Measurements from ENCODE around the gene PRMT7. TPM values are rescaled to one million over a fixed set of nuclear protein-coding genes. Genes with fewer than 3 reads are reported as not detected.
A peak's percentile ranks its signal among the peaks of the same experiment; 100 is the strongest.

The PRMT7 gene
- total and polyA plus RNA-seq, 7 experiments from 2014 or later, result 42.5 to 95.1 (median 72.6) TPM

DNA sequence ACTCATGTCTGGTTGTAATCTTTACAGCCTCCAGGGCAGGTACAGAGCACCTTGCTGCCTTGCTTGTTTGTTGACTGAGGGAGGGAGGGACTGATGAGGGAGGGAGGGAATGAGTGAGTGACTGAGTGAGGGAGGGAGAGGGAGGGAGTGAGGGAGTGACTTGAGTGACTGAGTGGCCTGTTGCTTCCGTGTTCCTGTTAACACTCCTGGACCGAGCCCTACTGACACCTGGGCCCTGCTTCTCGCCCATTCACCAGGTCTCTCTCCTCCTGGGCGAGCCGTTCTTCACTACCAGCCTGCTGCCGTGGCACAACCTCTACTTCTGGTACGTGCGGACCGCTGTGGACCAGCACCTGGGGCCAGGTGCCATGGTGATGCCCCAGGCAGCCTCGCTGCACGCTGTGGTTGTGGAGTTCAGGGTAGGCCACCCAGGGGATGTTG is 41.2 kb downstream of the PRMT7 start:
- intact Hi-C loops (cut with micrococcal nuclease), result no loop called here
- peaks cover 16 to 70% (median 34%) of the 10 kb centered on the region in 5 donors for H3K36me3 Mint-ChIP-seq
- ChIA-PET CTCF (no interaction called here), POLR2A (no interaction called here)
- no peaks in the 10 kb centered on the region for H3K9me3 Mint-ChIP-seq
- Histone ChIP-seq H3K36me3 (ENCODE audit: control insufficient read depth in 2 of 3, insufficient read depth in 3 of 3, low read length in 3 of 3) (peaks cover 0 to 82% (median 22%) of the 10 kb centered on the region in 3 experiments), H3K9me3 (ENCODE audit: control insufficient read depth in 2 of 3, low read length in 3 of 3) (no peaks in the 10 kb centered on the region), H3K4me1 (ENCODE audit: control insufficient read depth in 2 of 2, insufficient read depth in 2 of 2, low read length in 2 of 2) (peaks cover 16 to 23% of the 10 kb centered on the region in 2 donors), H3K27me3 (ENCODE audit: control insufficient read depth in 2 of 2, insufficient read depth in 2 of 2, low read length in 2 of 2) (no peaks in the 10 kb centered on the region), H3K27ac (ENCODE audit: low read depth, low read length) (no peak overlapping the region), H3K4me3 (ENCODE audit: low read length) (no peak overlapping the region)
- ATAC-seq (no peak), DNase-seq (no peak)
- no peak overlapping the region for H3K27ac Mint-ChIP-seq
- H3K27me3 Mint-ChIP-seq, result no peaks in the 10 kb centered on the region
- H3K4me1 Mint-ChIP-seq, result peaks cover 23 to 40% (median 27%) of the 10 kb centered on the region in 7 donors
- H3K4me3 Mint-ChIP-seq, result no peak overlapping the region

DNA sequence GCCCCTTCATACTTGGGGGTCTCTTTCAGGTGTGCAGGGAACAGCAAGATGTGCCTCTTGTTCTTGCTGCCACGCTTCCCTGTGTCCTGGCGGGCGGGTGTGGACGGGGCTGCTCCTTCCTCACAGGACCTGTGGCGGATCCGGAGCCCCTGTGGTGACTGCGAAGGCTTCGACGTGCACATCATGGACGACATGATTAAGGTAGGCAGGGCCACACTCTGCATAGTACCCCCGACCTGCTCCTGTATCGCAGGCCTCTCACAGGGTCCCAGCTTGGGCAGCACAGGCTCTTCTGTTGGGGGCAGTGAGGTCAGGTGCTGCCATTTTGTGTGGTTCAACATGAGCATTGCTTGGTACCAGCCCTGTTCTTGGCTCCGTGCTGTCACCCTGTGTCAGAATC is 42.5 kb downstream of the PRMT7 start:
- ChIA-PET CTCF (interaction anchor here (1.3 kb wide), 1 partner anchor 92 kb away, joined by 4 read pairs; no protein-coding TSS in a partner anchor), POLR2A (no interaction called here)
- DNase-seq (no peak), ATAC-seq (no peak)
- no peaks in the 10 kb centered on the region for H3K9me3 ChIP-seq (ENCODE audit: control insufficient read depth in 2 of 3, low read length in 3 of 3)
- Mint-ChIP-seq H3K27ac (no peak overlapping the region), H3K36me3 (peaks cover 12 to 67% (median 22%) of the 10 kb centered on the region in 5 donors), H3K9me3 (no peaks in the 10 kb centered on the region), H3K4me3 (no peak overlapping the region), H3K4me1 (peaks cover 28 to 43% (median 38%) of the 10 kb centered on the region in 7 donors), H3K27me3 (no peaks in the 10 kb centered on the region)
- H3K4me3 ChIP-seq (ENCODE audit: low read length), result no peak overlapping the region
- intact Hi-C loops (cut with micrococcal nuclease), result no loop called here
- H3K4me1 ChIP-seq (ENCODE audit: control insufficient read depth in 2 of 2, insufficient read depth in 2 of 2, low read length in 2 of 2), result peaks cover 25 to 34% of the 10 kb centered on the region in 2 donors
- H3K27me3 ChIP-seq (ENCODE audit: control insufficient read depth in 2 of 2, insufficient read depth in 2 of 2, low read length in 2 of 2), result no peaks in the 10 kb centered on the region
- no peak overlapping the region for H3K27ac ChIP-seq (ENCODE audit: low read depth, low read length)
- peaks cover 0 to 81% (median 19%) of the 10 kb centered on the region in 3 experiments for H3K36me3 ChIP-seq (ENCODE audit: control insufficient read depth in 2 of 3, insufficient read depth in 3 of 3, low read length in 3 of 3)

DNA sequence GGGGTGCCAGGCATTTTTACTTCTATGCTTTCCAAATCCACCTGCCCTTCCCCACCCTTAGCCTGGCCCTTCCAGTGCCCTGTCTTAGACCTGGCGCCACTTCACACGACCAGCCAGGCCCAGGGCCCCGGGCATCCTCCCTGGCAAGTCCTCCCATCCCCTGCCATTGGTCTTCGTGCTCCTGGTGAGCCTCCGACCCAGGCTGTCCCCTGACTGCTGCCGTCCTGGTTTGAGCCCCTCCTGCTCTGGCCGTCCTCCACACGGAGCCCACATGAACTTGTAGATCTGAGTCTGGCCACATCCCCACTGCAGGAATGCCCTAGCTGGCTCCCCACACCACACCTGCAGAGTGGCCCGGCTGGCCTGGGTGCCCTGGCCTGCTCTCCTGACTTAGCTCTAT is 44.0 kb downstream of the PRMT7 start:
- intact Hi-C loops (cut with micrococcal nuclease), result loop anchor here in 1 of 2 donors (5.0 kb wide), 1 partner anchor 62 kb away; no protein-coding TSS in a partner anchor
- peak overlapping the region in 2 of 10 donors; percentile 63 to 85 for H3K4me3 Mint-ChIP-seq
- no peaks in the 10 kb centered on the region for H3K9me3 Mint-ChIP-seq
- peaks cover 4 to 58% (median 14%) of the 10 kb centered on the region in 5 donors for H3K36me3 Mint-ChIP-seq
- H3K4me1 ChIP-seq (ENCODE audit: control insufficient read depth in 2 of 2, insufficient read depth in 2 of 2, low read length in 2 of 2), result peaks cover 25 to 34% of the 10 kb centered on the region in 2 donors
- H3K9me3 ChIP-seq (ENCODE audit: control insufficient read depth in 2 of 3, low read length in 3 of 3), result no peaks in the 10 kb centered on the region
- H3K36me3 ChIP-seq (ENCODE audit: control insufficient read depth in 2 of 3, insufficient read depth in 3 of 3, low read length in 3 of 3), result peaks cover 0 to 74% (median 19%) of the 10 kb centered on the region in 3 experiments
- H3K27ac ChIP-seq (ENCODE audit: low read depth, low read length), result no peak overlapping the region
- H3K27me3 ChIP-seq (ENCODE audit: control insufficient read depth in 2 of 2, insufficient read depth in 2 of 2, low read length in 2 of 2), result no peaks in the 10 kb centered on the region
- H3K27me3 Mint-ChIP-seq, result no peaks in the 10 kb centered on the region
- peaks cover 23 to 44% (median 38%) of the 10 kb centered on the region in 7 donors for H3K4me1 Mint-ChIP-seq
- peak overlapping the region in 3 of 9 donors; percentile 10 to 31 (median 25) for H3K27ac Mint-ChIP-seq
- CTCF ChIA-PET, result interaction anchor here (1.6 kb wide), 1 partner anchor 26 kb away, joined by 3 read pairs; no protein-coding TSS in a partner anchor
- POLR2A ChIA-PET, result no interaction called here
- DNase-seq (no peak), ATAC-seq (no peak)
- H3K4me3 ChIP-seq (ENCODE audit: low read length), result no peak overlapping the region

DNA sequence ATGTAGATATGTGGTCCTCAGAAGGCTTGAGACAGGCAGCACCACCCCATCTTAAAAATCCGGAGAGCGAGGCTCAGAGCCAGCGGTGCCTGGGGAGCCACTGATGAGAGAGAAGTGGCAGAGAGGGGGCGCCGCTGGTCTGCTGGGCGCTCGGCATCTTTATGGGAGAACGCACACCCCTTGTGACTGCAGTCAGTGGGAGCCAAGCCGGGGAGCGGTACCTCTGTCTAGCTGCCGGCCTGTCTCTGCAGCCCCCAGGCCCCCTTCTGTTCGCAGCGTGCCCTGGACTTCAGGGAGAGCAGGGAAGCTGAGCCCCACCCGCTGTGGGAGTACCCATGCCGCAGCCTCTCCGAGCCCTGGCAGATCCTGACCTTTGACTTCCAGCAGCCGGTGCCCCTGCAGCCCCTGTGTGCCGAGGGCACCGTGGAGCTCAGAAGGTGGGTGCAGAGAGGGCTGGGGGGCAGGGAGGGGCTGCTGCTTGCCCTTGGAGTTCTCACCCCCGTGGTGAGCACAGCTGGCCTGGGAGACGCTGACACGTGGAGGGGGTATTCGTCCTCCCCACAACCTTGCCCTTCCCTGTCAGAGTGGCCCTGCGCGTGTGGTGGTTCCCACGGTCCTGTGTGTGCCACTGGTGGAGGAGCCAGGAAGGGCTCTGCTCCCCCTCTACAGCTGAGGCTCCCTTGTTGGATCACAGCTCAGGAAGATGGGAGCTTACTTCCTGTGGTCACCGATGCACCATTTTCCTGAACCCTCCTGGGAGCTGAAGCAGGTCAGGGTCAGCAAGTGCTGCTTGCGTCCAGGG is 44.8 kb downstream of the PRMT7 start:
- Histone ChIP-seq H3K9me3 (ENCODE audit: control insufficient read depth in 2 of 3, low read length in 3 of 3) (no peaks in the 10 kb centered on the region), H3K36me3 (ENCODE audit: control insufficient read depth in 2 of 3, insufficient read depth in 3 of 3, low read length in 3 of 3) (peaks cover 0 to 68% (median 15%) of the 10 kb centered on the region in 3 experiments), H3K4me3 (ENCODE audit: low read length) (peak overlapping the region; percentile 54), H3K27me3 (ENCODE audit: control insufficient read depth in 2 of 2, insufficient read depth in 2 of 2, low read length in 2 of 2) (no peaks in the 10 kb centered on the region), H3K27ac (ENCODE audit: low read depth, low read length) (no peak overlapping the region), H3K4me1 (ENCODE audit: control insufficient read depth in 2 of 2, insufficient read depth in 2 of 2, low read length in 2 of 2) (peaks cover 25 to 34% of the 10 kb centered on the region in 2 donors)
- intact Hi-C loops (cut with micrococcal nuclease), result loop anchor here in 1 of 2 donors (1.0 to 5.0 kb wide), 2 partner anchors 12 to 62 kb away; no protein-coding TSS in a partner anchor
- Mint-ChIP-seq H3K27me3 (no peaks in the 10 kb centered on the region), H3K36me3 (peaks cover 2 to 59% (median 16%) of the 10 kb centered on the region in 5 donors), H3K4me3 (peak overlapping the region in 9 of 10 donors; percentile 21 to 87 (median 73)), H3K9me3 (no peaks in the 10 kb centered on the region), H3K4me1 (peaks cover 23 to 49% (median 42%) of the 10 kb centered on the region in 7 donors), H3K27ac (peak overlapping the region in 1 of 9 donors; percentile 59)
- no peak for ATAC-seq
- ChIA-PET CTCF (interaction anchor here (0.6 to 1.6 kb wide), 7 partner anchors 27 to 1338 kb away, joined by 3 to 5 read pairs (median 3); no protein-coding TSS in a partner anchor), POLR2A (interaction anchor here (0.5 to 2.1 kb wide), 7 partner anchors 11 to 272 kb away, joined by 3 to 6 read pairs (median 4); partner anchors contain the start of gene SLC7A6)
- DNase-seq, result peak in 1 of 9 donors; percentile 22

DNA sequence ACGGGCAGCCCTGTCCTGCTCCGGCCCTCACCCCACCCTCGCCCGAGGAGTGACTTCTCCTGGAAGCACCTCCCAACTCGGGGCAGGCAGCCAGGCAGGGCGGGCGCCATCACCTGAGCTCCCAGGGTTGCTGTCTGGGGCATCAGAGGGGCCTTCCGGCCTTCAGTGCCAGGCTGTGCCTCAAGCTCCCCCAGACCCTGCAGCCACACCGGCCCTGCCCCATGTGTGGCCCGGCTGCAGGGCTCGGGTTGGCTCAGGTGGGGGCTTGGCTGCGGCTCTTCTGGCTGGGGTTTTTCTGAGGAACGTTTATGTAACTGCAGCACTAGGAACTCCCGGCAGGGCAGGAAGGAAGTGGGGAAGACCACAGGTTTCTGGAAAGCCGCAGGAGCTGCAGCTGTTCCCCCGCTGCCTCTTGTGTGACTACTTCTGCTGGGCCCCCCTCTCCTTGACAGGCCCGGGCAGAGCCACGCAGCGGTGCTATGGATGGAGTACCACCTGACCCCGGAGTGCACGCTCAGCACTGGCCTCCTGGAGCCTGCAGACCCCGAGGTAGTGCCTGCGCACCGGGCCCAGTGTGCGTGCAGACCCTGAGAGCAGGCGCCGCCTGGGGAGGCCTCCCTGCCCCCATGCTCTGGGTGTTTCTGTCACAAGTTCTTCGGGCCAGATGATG is 45.6 kb downstream of the PRMT7 start:
- peaks cover 25 to 34% of the 10 kb centered on the region in 2 donors for H3K4me1 ChIP-seq (ENCODE audit: control insufficient read depth in 2 of 2, insufficient read depth in 2 of 2, low read length in 2 of 2)
- no peaks in the 10 kb centered on the region for H3K27me3 Mint-ChIP-seq
- peak overlapping the region in 7 of 9 donors; percentile 28 to 84 (median 59) for H3K27ac Mint-ChIP-seq
- no peak overlapping the region for H3K27ac ChIP-seq (ENCODE audit: low read depth, low read length)
- DNase-seq (peak; percentile 31 to 76 (median 74)), ATAC-seq (peak; percentile 87)
- POLR2A ChIA-PET, result interaction anchor here (0.5 to 2.1 kb wide), 9 partner anchors 11 to 1551 kb away, joined by 3 to 6 read pairs (median 4); partner anchors contain the start of gene SLC7A6
- peaks cover 21 to 49% (median 42%) of the 10 kb centered on the region in 7 donors for H3K4me1 Mint-ChIP-seq
- intact Hi-C loops (cut with micrococcal nuclease), result loop anchor here in 1 of 2 donors (1.0 to 5.0 kb wide), 2 partner anchors 11 to 61 kb away; no protein-coding TSS in a partner anchor
- H3K36me3 Mint-ChIP-seq, result peaks cover 0 to 56% (median 14%) of the 10 kb centered on the region in 5 donors
- no peaks in the 10 kb centered on the region for H3K9me3 ChIP-seq (ENCODE audit: control insufficient read depth in 2 of 3, low read length in 3 of 3)
- CTCF ChIA-PET, result interaction anchor here (0.6 to 1.6 kb wide), 6 partner anchors 27 to 1338 kb away, joined by 3 to 5 read pairs (median 3); no protein-coding TSS in a partner anchor
- H3K4me3 ChIP-seq (ENCODE audit: low read length), result peak overlapping the region; percentile 54
- H3K4me3 Mint-ChIP-seq, result peak overlapping the region; percentile 73 to 87 (median 82)
- peaks cover 0 to 62% (median 11%) of the 10 kb centered on the region in 3 experiments for H3K36me3 ChIP-seq (ENCODE audit: control insufficient read depth in 2 of 3, insufficient read depth in 3 of 3, low read length in 3 of 3)
- H3K27me3 ChIP-seq (ENCODE audit: control insufficient read depth in 2 of 2, insufficient read depth in 2 of 2, low read length in 2 of 2), result no peaks in the 10 kb centered on the region
- no peaks in the 10 kb centered on the region for H3K9me3 Mint-ChIP-seq

DNA sequence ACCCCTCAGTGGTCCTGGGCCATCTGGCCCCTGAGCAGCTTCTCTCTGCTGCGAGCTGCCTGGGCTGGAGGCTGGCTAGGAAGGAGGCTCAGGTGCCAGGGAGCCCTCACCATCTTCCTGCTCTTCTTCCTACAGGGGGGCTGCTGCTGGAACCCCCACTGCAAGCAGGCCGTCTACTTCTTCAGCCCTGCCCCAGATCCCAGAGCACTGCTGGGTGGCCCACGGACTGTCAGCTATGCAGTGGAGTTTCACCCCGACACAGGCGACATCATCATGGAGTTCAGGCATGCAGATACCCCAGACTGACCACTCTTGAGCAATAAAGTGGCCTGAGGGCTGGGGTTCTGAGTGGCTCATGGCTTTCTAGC is 46.1 kb downstream of the PRMT7 start:
- H3K27ac Mint-ChIP-seq, result no peak overlapping the region
- ChIA-PET POLR2A (interaction anchor here (0.6 to 2.1 kb wide), 3 partner anchors 12 to 1551 kb away, joined by 3 to 6 read pairs (median 4); no protein-coding TSS in a partner anchor), CTCF (interaction anchor here (1.0 to 1.5 kb wide), 2 partner anchors 28 to 29 kb away, joined by 3 to 5 read pairs; no protein-coding TSS in a partner anchor)
- H3K4me3 Mint-ChIP-seq, result peak overlapping the region; percentile 73 to 87 (median 82)
- H3K4me3 ChIP-seq (ENCODE audit: low read length), result peak overlapping the region; percentile 54
- H3K4me1 ChIP-seq (ENCODE audit: control insufficient read depth in 2 of 2, insufficient read depth in 2 of 2, low read length in 2 of 2), result peaks cover 25 to 34% of the 10 kb centered on the region in 2 donors
- H3K4me1 Mint-ChIP-seq, result peaks cover 19 to 49% (median 41%) of the 10 kb centered on the region in 7 donors
- no peak overlapping the region for H3K27ac ChIP-seq (ENCODE audit: low read depth, low read length)
- peaks cover 0 to 56% (median 7%) of the 10 kb centered on the region in 3 experiments for H3K36me3 ChIP-seq (ENCODE audit: control insufficient read depth in 2 of 3, insufficient read depth in 3 of 3, low read length in 3 of 3)
- H3K9me3 ChIP-seq (ENCODE audit: control insufficient read depth in 2 of 3, low read length in 3 of 3), result no peaks in the 10 kb centered on the region
- H3K27me3 ChIP-seq (ENCODE audit: control insufficient read depth in 2 of 2, insufficient read depth in 2 of 2, low read length in 2 of 2), result no peaks in the 10 kb centered on the region
- DNase-seq (no peak), ATAC-seq (no peak)
- intact Hi-C loops (cut with micrococcal nuclease), result loop anchor here in 1 of 2 donors (1.0 to 5.0 kb wide), 2 partner anchors 10 to 60 kb away; no protein-coding TSS in a partner anchor
- no peaks in the 10 kb centered on the region for H3K9me3 Mint-ChIP-seq
- peaks cover 0 to 52% (median 14%) of the 10 kb centered on the region in 5 donors for H3K36me3 Mint-ChIP-seq
- no peaks in the 10 kb centered on the region for H3K27me3 Mint-ChIP-seq
